ENCODE data around the gene NPC1L1.
A peak's percentile ranks its signal among the peaks of the same experiment; 100 is the strongest.
"Not testable (repeated sequence)": the region's sequence is repeated elsewhere in the genome, so short reads cannot be mapped to it uniquely, and the experiment has no call there.

Gene NPC1L1

DNA sequence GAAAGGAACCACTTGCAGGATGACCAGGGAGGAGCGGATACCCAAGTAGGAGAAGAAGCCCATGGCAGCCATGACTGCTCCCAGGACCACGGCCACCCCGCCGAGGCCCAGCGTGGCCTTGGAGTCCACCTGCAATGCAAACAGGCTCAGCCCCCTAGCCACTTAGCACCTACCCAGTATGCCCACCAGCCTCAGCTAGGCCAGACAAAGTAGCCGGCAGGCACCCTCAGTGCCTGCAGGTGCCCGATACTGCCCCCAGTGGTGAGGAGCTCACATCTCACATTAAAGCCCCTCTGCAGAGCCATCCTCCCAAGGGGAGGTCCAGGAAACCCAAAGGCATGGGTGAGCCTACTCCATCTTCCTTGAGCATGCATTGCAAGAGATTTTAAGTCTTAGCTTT lies 6.6 kb downstream of the NPC1L1 start:
- DNase-seq, result peak in 1 of 2 experiments; percentile 9

DNA sequence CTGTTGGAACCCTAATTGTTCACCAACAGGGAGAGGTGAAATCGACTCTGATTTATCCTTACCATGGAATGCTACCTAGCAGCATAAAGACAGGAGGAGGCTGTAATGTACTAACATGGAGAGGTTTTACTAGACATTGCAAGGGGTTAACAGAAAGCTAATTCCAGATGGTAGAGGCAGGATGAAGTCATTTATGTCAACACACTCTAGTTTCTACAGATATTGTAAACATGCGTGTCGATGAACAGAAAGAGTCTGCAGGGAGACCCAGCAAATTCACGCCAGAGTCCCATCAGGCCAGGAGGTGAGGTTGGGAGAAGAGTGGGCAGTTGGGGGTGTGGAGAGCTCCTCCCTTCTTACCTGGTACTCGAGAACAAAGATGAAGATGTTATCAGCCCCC lies 7.0 kb downstream of the NPC1L1 start:
- no peak for DNase-seq

DNA sequence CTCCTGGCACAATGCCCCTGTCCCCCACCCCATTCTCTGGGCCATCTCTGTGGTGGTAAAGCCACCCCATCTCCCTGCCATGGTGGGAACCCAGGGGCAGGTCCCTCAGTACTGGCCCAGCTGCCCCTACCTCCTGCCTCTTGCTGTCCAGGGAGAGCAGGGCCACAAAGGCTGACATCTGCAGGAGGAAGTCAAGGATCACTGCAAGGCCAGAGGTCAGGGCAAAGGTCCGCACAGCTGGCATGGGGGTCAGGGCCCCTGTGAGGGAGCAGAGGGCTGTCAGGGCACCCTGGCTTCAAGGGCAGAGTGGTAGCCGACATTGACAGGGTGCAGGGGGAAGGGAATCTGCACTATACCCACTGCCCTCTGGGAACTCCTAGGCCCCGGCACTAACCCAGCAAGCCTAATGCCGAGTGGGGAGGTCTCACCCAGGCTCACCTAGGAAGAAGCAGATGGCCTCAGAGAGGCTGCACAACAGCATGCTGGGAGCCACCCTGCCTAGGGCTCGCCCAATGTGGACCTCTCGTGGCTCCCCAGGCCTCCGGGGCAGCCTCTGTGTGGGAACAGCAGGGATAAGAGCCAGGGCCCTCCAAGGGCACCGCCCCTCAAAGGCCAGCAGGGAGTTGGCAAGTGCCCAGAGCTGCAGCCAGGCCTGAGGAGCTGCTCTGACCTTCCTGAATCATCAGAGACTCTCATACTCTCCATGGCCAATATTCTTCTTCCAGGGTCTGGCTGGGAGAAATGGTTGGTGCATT lies 7.7 kb downstream of the NPC1L1 start:
- no peak for DNase-seq

DNA sequence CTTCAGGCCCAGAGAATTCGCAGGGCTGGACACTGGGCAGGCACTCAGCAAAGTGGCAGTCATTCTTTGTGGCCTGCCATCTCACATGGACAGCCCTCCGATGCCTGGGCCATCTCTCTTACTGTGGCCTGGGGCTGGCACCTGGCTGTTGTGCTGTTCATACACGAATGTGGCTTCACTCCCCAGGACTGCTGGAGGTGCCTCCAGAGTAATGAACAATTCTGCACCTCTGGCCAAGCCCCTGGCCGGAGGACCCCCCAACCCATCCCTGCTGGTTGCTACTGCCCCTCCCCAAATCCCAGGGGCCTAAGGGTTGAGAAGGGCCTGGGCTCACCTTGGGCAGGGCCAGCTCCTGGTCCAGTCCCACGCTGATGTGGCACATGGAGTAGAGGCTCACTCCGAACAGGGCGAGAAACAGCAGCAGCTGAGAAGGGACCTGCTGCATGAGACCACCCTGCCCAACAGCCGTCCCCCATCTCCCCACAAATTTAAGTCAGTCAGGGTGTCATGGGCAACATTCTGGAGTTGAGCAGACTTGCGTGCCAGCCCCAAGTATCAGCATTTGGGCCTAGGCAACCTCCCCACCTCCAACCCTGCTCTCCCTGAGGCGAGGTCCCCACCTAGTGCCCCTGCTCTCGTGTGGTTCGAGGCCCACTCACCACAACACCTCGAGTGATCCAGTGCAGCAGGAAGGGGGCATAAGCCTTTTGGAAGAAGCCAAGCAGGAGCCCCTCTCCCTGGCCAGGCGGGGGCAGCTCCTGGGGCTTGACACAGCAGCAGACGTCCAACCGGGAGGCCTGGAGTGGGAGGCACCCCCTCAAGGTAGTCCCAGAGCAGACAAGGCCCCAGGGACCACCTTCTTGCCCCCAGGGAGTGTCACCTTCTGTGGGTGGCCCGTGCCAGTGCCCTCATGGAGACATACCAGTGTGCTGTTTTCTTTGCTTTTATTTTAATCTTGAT lies 9.4 kb downstream of the NPC1L1 start:
- DNase-seq, result no peak

DNA sequence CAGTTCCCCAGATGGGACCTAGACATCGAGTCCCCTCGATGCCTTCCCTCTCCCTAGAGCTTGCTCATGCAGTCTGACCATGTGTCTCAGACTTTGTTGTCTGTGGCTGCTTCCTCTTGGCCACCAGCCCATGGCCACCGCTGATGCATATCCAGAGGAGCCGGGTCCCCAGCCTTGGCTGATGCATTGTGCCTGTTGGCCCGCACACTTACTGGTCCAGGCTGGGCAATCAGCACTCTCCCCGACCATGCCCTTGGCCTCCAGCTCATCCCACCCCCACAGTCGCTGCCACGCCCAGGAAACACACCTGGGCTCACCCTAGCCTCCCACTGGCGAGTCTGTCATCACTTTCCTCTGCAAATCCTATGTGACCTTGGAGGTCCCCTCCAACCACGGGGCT lies 10.1 kb downstream of the NPC1L1 start:
- no peak for DNase-seq

DNA sequence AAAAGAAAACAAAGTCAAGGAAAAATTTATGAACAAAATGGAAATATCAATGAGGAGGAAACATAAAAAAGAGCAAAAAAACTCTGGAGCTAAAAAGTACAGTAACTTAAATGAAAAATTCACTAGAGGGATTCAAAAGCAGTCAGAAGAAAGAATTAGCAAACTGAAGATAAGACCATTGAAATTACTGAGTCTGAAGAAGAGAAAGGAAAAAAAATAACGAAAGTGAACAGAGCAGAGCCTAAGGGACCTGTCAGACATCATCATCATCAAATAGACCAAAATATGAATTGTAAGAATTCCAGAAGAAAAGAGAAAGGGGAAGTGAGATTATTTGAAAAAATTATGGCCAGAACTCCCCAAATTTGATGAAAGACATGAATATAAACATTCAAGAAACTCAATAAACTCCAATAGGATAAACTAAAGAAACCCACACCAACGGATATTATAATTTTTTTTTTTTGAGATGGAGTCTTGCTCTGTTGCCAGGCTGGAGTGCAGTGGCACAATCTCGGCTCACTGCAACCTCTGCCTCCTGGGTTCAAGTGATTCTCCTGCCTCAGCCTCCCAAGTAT lies 16.2 kb downstream of the NPC1L1 start:
- DNase-seq, result no peak

DNA sequence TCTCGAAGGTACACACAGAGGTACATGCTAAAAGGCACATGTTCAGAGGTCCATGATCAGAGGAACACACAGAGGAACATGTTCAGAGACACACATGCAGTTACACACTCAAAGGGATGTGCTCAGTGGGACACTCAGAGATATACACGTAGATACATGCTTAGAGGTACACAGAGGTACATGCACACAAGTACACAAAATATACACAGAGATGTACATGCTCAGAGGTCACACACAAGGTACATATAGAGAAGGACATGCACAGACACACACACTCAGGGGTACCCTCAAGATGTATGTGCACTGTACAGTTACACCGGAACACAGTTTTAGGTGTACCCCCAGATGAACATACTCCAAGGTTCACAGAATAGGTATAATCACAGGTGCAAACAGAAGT lies 18.8 kb downstream of the NPC1L1 start:
- no peak for DNase-seq

DNA sequence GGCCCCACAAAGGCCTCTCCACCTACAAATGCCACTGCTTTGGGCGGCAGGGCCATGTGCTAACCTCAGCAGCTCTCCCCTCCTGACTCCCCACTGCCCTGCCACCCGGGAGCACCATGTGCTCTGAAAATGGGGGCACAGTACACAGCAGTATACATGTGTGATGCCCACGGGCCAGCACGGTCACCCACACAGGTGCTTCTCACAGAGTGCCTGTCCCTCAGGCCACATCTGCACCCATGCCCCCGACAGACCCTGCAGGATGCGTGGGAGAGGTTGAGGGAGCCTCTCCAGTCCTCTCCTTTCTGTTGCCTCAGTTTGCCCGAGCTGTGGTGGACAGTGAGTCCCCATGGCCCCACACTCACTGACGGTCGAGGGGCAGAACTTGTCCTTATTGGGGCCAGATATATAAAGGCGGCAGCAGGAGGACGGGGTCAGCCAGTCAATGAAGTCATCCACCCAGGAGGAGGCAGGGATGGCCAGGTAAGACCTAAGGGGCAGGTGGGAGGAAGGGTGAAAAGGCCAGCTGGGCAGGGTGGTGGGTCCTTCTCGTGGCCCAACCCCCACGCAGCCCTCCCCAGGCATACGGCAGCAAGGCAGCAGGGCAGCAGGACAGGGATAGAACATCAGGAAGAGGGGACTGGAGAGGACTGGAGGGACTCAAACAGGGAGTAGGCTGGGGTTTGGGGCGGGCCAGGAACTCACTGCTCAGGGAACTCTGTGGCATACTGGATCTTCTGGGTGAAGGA lies 19.6 kb downstream of the NPC1L1 start:
- no peak for DNase-seq

DNA sequence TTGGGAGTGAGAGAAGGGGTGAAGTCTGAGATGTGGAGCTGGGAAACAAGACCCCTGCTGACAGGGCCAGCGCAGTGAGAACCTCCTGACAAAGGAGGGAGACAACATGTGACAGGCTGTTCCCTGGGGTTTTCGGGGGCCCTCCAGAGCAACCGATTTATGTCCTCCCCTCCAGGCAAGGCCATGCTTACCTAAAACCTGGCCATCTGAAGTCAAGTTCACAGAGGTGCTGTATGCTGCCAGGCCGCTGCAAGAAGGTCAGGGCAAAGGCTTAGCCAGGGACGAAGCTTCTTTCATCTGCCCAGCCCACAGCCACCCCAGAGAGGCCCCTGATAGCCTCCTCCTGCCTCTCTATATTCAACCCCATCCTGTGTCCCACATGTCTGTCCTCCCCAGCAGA lies 20.6 kb downstream of the NPC1L1 start:
- DNase-seq, result no peak

DNA sequence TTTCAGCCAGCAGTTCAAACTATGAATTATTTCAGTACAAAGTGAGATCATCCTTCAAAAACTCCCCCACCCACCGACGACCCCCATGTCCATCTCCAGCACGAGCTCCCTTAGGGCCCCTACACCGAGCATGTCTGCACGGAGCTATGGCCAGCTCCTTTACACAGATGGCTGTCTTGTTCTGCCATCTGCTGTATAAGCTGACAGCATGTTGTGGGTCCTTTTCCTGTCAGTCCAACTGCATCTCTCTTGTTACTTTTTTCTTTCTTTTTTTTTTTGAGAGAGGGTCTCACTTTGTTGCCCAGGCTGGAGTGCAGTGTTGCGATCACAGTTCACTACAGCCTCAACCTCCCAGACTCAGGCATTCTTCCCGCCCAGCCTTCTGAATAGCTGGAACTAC lies 21.6 kb downstream of the NPC1L1 start:
- no peak for DNase-seq

DNA sequence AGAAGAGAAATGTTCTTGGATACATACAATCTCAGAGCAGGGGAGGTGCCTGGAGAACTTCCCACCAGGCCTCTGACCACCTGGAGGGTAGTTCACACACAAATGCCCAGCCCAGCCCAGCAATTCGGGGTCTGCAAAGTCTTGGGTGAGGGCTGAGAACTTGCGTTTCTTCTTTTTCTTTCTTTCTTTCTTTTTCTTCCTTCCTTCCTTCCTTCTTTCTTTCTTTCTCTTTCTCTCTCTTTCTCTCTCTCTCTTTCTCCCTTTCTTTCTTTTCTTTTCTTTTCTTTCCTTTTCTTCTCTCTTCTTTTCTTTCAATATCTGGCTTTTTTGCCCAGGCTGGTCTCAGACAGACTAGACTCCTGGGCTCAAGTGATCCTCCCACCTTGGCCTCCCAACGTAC lies 22.4 kb downstream of the NPC1L1 start:
- DNase-seq, result no peak

DNA sequence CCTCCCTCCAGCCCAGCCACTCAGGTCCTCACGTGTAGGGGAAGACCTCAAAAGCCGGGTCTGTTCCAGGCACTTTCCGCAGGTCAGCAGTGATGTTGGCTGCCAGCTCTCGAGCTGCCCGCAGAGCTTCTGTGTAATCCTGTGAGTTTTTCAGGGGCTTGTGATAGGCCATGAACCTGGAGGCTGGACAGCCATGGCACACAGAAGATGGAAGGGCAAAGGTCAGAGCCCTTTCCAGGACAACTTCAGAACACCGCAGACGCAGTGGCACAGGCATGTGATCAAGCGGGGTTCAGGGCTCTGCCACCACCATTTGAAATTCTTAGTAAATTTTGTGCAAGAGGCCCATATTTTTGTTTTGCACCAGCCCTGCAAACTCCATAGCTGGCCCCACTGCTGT lies 24.0 kb downstream of the NPC1L1 start:
- DNase-seq, result no peak

DNA sequence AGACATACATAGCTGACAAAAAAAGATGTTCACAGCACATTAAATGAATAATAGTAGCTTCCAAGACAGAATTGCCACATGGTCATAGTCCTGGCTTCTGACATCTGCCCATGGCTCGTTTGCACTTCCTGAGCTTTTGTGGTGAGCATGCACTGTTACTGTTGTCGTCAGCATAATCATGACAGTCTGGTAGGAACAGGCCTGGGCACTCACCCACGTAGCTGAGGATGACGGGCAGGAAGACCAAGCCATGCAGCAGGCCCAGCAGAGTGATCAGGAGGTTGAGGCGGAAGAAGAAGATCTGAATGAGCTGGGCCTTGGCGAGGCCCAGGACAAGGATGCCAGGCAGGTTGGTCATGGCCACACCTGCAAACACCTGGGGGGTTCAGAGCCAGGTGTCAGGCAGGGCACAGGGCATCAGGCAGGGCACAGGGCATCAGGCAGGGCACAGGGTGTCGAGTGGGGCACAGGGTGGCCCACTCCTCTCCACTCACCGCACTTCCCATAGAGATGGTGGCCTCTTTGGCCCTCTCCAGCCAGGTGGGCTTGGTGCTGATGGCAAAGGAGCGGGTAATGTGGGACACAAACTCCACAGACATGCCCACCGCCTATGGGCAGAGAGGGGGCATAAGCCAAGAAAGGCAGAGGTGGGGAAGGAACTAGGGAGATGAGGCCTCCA lies 25.4 kb downstream of the NPC1L1 start:
- no peak for DNase-seq

DNA sequence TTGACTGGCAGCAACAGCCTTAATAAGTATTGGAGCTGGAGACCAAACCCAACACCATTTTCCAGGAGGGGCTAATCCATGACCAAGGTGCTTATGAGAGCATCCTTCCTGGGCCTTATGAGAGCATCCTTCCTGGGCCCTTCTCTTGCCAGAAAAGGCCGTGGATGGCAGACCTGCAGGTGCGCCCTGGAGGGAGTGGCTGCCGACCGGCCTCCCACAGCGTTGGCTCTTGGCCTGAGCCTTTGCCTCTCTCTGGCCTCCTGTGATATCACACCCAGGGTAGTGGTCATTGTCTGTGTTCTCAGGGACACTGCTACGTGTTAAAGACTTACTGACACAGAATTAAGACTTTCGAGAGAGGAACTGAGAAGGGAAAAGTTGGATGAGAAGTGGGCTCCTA lies 28.4 kb downstream of the NPC1L1 start:
- no peak for DNase-seq

DNA sequence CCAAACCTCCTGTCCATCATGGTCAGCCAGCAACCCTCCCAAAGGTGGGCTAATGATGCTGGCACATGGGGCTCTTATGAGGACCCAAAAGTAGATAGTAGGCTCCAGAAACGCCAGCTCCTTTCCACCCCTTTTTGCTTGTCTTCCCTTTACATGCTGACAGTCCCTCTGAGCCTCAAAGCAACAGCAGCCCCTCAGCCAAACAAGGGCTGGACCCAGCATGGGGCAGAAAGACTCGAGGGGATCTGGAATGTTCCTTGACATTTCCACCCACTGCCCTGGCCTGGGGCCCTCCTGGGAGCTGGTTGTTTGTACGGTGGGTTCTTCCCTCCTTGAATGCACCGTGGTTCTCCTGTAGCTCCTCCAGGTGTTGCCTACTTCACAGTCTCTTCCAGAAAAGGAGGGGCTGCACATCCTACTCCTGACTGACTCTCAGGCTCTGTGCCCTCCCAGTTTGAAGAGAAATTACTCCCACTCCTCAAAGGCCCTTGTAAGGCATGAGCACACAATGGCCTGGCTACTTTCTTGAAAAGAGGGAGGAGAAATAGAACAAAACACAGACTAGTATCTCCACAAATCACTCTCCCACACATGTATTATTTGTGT lies 29.2 kb downstream of the NPC1L1 start:
- DNase-seq, result no peak

DNA sequence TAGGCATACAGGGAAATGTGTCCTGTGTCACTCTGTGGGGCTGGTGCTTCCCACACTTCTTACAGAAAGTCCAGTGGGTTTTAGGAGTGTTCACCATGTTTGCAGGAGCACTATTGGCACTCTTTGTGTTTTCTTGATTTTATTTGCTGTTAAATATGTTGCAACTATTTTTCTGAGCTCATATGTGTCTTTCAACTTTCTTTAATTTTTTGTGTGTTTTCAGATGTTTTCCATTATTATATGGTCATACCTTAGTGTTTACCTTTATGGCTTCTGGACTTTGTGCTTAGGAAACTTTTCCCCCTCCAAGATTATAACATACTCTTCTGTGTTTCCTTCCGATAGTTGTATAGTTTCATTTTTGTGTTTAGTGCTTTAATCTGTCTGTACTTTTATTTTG lies 29.9 kb downstream of the NPC1L1 start:
- DNase-seq, result no peak

DNA sequence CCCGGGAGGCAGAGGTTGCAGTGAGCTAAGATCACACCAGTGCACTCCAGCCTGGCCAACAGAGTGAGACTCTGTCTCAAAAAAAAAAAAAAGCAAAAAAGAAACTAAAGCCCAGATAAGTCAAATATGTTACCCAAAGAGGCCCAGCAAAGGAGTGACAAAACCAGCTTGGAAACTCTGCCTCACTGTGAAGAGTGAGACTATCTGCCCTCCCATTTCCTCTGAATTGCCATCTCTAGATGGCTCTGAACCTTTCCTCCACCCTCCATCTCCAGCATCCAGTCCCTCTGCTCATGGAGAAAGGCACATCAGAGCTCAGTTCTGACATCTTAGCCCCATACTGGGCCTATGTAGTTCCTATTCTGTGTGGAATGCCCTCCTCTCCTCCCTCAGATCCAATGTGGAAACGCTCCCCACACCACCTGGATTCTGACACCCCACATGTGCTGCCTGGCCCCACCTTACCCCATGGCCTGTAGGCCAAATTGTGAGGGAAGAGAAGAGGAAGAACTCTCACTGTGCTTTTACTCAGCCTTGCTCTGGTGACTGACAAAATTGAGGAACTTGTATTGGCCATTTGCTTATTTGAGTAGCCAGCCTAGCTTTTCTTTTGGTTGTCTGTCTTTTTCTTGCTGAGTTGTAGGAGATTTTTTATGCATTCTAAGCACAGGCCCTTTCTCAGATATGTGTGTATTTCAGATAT lies 32.7 kb downstream of the NPC1L1 start:
- no peak for DNase-seq

DNA sequence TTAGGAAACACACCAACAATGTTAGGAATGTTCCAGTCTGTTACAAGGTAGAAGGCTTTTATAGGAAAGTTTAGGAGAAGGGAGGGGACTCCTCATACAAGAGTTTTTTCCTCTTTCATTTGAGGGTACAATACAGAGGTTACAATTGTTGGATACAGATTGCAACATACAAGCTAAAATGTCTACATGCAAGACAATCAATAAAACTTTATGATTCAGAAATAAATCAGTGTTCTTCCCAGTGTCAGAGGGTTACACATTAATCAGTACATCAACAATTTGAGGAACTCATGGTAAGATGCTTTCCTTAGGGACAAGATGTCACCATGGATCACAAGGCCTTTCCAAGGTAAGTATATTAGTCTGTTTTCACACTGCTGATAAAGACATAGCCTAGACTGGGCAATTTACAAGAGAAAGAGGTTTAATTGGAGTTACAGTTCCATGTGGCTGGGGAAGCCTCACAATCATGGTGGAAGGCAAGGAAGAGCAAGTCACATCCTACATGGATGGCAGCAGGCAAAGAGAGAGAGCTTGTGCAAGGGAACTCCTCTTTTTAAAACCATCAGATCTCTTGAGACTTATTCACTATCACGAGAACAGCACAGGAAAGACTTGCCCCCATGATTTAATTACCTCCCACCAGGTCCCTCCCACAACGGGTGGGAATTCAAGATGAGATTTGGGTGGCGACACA lies 34.4 kb downstream of the NPC1L1 start:
- not testable (repeated sequence) for DNase-seq

DNA sequence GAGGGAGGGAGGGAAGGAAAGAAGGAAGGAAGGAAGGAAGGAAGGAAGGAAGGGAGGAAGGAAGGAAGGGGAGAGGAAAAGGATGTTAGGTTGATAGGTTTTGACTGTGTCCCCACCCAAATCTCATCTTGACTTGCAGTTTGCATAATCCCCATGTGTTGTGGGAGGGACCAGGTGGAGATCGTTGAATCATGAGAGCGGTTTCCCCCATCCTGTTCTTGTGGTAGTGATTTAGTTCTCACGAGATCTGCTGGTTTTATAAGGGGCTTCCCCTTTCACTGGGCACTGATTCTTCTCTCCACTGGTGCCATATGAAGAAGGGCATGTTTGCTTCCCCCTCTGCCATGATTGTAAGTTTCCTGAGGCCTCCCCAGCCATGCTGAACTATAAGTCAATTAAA lies 35.5 kb downstream of the NPC1L1 start:
- DNase-seq, result no peak

DNA sequence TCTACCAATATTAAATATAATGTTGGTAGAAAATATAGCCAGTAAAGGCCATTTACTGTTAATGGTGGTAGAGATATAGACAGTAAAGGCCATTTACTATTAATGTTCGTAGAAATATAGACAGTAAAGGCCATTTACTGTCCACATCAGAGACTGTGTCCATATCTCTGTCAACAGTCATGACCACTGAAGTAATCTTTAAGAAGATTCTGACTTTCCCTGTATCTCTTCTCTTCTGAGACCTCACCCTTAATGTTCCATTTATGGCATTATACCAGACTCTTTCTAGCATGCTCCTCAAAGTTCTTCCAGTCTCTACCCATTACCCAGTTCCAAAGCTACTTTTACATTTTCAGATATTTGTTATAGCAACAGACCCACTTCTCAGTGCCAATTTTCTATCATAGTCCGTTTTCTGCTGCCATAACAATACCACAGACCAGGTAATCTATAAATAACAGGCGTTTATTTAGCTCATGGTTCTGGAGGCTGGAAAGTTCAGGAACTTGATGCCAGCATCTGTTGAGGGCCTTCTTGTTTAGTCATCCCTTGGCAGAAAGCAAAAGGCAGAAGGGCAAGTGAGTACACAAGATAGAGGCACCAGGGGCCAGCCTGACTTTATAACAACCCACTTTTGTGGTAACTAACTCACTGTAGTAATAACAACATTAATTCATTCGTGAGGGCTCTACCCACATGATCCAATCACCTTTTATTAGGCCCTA lies 42.7 kb downstream of the NPC1L1 start:
- no peak for DNase-seq

All from NCI-H187 (cell line).